ENCODE data around the gene CEL. TPM values are rescaled to one million over a fixed set of nuclear protein-coding genes. Genes with fewer than 3 reads are reported as not detected.

The CEL gene
- total RNA-seq, 1 experiment from 2014 or later, result 3.6 TPM

DNA sequence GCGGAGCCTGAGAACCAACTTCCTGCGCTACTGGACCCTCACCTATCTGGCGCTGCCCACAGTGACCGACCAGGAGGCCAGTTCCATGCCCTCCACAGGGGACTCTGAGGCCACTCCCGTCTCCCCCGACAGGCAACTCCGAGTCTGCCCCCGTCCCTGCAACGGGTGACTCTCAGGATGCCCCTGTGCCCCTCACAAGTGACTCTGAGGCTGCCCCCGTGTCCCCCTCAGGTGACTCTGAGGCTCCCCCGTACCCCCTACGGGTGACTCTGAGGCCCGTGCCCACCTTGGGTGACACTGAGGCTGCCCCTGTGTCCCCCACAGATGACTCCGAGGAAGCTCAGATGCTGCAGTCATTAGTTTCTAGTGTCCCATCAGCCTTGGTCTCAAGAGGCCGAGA, 25.1 kb downstream of the CEL start:
- no peak for DNase-seq
- H2BK15ac ChIP-seq (ENCODE audit: low read depth, low read length), result no peak overlapping the region
- no peaks in the 10 kb centered on the region for H3K79me1 ChIP-seq (ENCODE audit: insufficient read depth, low read depth, low read length, poor library complexity, severe bottlenecking)
- H2BK5ac ChIP-seq (ENCODE audit: insufficient read length, low read length), result no peak overlapping the region
- H3K18ac ChIP-seq (ENCODE audit: insufficient read length, low read depth, low read length), result no peak overlapping the region
- no peak overlapping the region for H4K5ac ChIP-seq (ENCODE audit: insufficient read length, low read depth, low read length)
- no peaks in the 10 kb centered on the region for H3K23me2 ChIP-seq (ENCODE audit: insufficient read length, low read depth, low read length, poor library complexity, severe bottlenecking)
- no peak overlapping the region for H3T11ph ChIP-seq (ENCODE audit: low read length)
- H2BK120ac ChIP-seq (ENCODE audit: low read depth, low read length, poor library complexity, severe bottlenecking), result no peak overlapping the region
- Mint-ChIP-seq H3K27me3 (ENCODE audit: low read depth) (no peaks in the 10 kb centered on the region; the same call in 1 of the 2 replicates), H3K9me3 (no peaks in the 10 kb centered on the region), H3K4me1 (peaks cover under 1 to 2% of the 10 kb centered on the region in 2 experiments; a peak in 1 of 4 replicates), H3K27ac (no peak overlapping the region; a peak in 1 of 7 replicates), H3K36me3 (ENCODE audit: insufficient read depth in 1 of 3, low read depth in 3 of 3) (no peaks in the 10 kb centered on the region), H3K4me3 (no peak overlapping the region)
- H3K4me1 ChIP-seq (ENCODE audit: insufficient read depth, low read length), result no peaks in the 10 kb centered on the region
- H4K8ac ChIP-seq (replicated peaks; ENCODE audit: insufficient read length, low read depth, low read length), result no peak overlapping the region
- H3K27ac ChIP-seq (ENCODE audit: insufficient read length, low read depth, low read length), result no peak overlapping the region
- no peaks in the 10 kb centered on the region for H4K20me1 ChIP-seq (ENCODE audit: control insufficient read depth, insufficient read depth, insufficient read length)
- H3K14ac ChIP-seq (ENCODE audit: insufficient read depth, low read length), result no peak overlapping the region
- no peak overlapping the region for H3K9ac ChIP-seq (ENCODE audit: extremely low read depth, insufficient read length, low read length)
- H3K4ac ChIP-seq (ENCODE audit: low read depth, low read length), result no peak overlapping the region
- H3K27me3 ChIP-seq (ENCODE audit: insufficient read depth, low read length), result no peaks in the 10 kb centered on the region
- H2AK5ac ChIP-seq (ENCODE audit: insufficient read length, low read length), result no peak overlapping the region
- H3K4me2 ChIP-seq (ENCODE audit: insufficient read depth, insufficient read length, low read length), result no peak overlapping the region
- no peaks in the 10 kb centered on the region for H3K79me2 ChIP-seq (ENCODE audit: insufficient read depth, low read length)
- TF ChIP-seq, protein P1, sequence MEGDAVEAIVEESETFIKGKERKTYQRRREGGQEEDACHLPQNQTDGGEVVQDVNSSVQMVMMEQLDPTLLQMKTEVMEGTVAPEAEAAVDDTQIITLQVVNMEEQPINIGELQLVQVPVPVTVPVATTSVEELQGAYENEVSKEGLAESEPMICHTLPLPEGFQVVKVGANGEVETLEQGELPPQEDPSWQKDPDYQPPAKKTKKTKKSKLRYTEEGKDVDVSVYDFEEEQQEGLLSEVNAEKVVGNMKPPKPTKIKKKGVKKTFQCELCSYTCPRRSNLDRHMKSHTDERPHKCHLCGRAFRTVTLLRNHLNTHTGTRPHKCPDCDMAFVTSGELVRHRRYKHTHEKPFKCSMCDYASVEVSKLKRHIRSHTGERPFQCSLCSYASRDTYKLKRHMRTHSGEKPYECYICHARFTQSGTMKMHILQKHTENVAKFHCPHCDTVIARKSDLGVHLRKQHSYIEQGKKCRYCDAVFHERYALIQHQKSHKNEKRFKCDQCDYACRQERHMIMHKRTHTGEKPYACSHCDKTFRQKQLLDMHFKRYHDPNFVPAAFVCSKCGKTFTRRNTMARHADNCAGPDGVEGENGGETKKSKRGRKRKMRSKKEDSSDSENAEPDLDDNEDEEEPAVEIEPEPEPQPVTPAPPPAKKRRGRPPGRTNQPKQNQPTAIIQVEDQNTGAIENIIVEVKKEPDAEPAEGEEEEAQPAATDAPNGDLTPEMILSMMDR (conservative IDR thresholded peaks at IDR 0.05), result no peak
- no peak overlapping the region for H3K23ac ChIP-seq (ENCODE audit: insufficient read length, low read depth, low read length)
- H2BK12ac ChIP-seq (ENCODE audit: insufficient read length, low read depth, low read length), result no peak overlapping the region
- no peak overlapping the region for H2AFZ ChIP-seq (ENCODE audit: low read length)
- WGBS (ENCODE audit: extremely low coverage, insufficient read length, low lambda C conversion rate), result no CpG with 5 or more reads among the region's 15 CpGs
- no peak overlapping the region for H2BK20ac ChIP-seq (ENCODE audit: low read depth, low read length, poor library complexity, severe bottlenecking)
- no peak overlapping the region for H4K91ac ChIP-seq (ENCODE audit: insufficient read length, low read depth, low read length)
- no peak overlapping the region for H3K56ac ChIP-seq (ENCODE audit: insufficient read length, low read depth, low read length)
- H3K9me3 ChIP-seq (ENCODE audit: control insufficient read depth, low read depth, low read length), result no peaks in the 10 kb centered on the region
